Stomach (tissue), 9 donors: ENCODE data around the gene CFAP68. TPM values are rescaled to one million over a fixed set of nuclear protein-coding genes. Genes with fewer than 3 reads are reported as not detected.

Source experiments
- DNase-seq, 2 donors: peaks; one replicate each; pipeline versions ENCODE4 v3.0.0 to v3.0.0-alpha.2; 2013 to 2019
- H3K27ac ChIP-seq, 5 donors: fragments of 200-600 bp in 4 of 5; sonication (generic) in 4 of 5; one replicate each; pipeline ENCODE4 v1.5.1; 2013 to 2019; ENCODE audit warnings: mild to moderate bottlenecking in 1 of 5, moderate library complexity in 1 of 5
- H3K27me3 ChIP-seq, 3 donors: fragments of 200-600 bp; sonication (generic); one replicate each; pipeline ENCODE4 v1.5.1; 2017 to 2019; ENCODE audit warnings: mixed run types in 1 of 3
- H3K36me3 ChIP-seq, 4 donors: fragments of 200-600 bp; sonication (generic); 1 replicate in 3 of 4; 2 replicates in 1 of 4; pipeline ENCODE4 v1.5.1; 2016 to 2019
- H3K4me1 ChIP-seq, 4 donors: fragments of 200-600 bp; sonication (generic); one replicate each; pipeline ENCODE4 v1.5.1; 2016 to 2019
- H3K4me3 ChIP-seq, 4 donors: fragments of 200-600 bp; sonication (generic) in 3 of 4; one replicate each; pipeline ENCODE4 v1.5.1; 2016 to 2019; ENCODE audit warnings: mild to moderate bottlenecking in 1 of 4
- H3K9me3 ChIP-seq, 4 donors: fragments of 200-600 bp; sonication (generic); one replicate each; pipeline ENCODE4 v1.5.1; 2016 to 2019
- EP300 ChIP-seq: sonication (generic); formaldehyde crosslinking; IDR thresholded peaks from one replicate; pipeline ENCODE4 v1.6.1; 2017; ENCODE audit warnings: antibody characterized with exemption
- POLR2A ChIP-seq, 4 donors: fragments of 450-650 bp; IDR thresholded peaks; one replicate each; pipeline ENCODE4 v1.6.1; 2016; ENCODE audit warnings: antibody characterized with exemption in 4 of 4, control low read depth in 2 of 4, mild to moderate bottlenecking in 1 of 4, moderate library complexity in 1 of 4
- POLR2AphosphoS5 ChIP-seq, 3 donors: sonication (generic); formaldehyde crosslinking; IDR thresholded peaks; one replicate each; pipeline ENCODE4 v1.6.1; 2016; ENCODE audit warnings: antibody characterized with exemption in 3 of 3
- WGBS, 5 donors: extraction: QIAGEN DNeasy Blood & Tissue Kit in 3 of 5; methylation state at CpG; one replicate each; pipeline versions ENCODE4 v1.1.5 to v1.1.7; 2013 to 2018; 5-methylcytosine and 5-hydroxymethylcytosine counted together
- intact Hi-C: fragments of 100-400 bp; cut with DNase I; formaldehyde crosslinking; loops from one replicate; pipeline ENCODE4 v1.15.1; 2023; ENCODE audit warnings: low total_unique reads
- polyA plus RNA-seq, 3 donors: library from polyadenylated mRNA; stranded (reverse); fragments of 200-250 nt; gene quantifications; one replicate each; pipeline ENCODE4 v1.2.3, GENCODE V29; 2013
- total RNA-seq, 5 donors: library from RNA; depleted of rRNA; stranded (reverse); fragments of >200 nt; gene quantifications; one replicate each; pipeline versions ENCODE4 v1.1.0 to v1.2.3, GENCODE V29; 2014 to 2016
- TF ChIP-seq, protein P1 (sequence below), 7 experiments: fragments of 450-650 bp in 4 of 7; fragments of 200-600 bp in 3 of 7; sonication (generic) in 3 of 7; IDR thresholded peaks; one replicate each; pipeline ENCODE4 v1.5.1; 2016 to 2019; ENCODE audit warnings: antibody characterized with exemption in 7 of 7, control low read depth in 2 of 7, mild to moderate bottlenecking in 1 of 7
- donor health status: healthy with polysubstance abuse.
- donor health status: Bipolar disorder and iron deficiency.
- donor health status: healthy.

CFAP68 gene
- total and polyA plus RNA-seq, 8 donors, result 3.9 to 51.9 (median 40.2) TPM; not detected in 1

DNA sequence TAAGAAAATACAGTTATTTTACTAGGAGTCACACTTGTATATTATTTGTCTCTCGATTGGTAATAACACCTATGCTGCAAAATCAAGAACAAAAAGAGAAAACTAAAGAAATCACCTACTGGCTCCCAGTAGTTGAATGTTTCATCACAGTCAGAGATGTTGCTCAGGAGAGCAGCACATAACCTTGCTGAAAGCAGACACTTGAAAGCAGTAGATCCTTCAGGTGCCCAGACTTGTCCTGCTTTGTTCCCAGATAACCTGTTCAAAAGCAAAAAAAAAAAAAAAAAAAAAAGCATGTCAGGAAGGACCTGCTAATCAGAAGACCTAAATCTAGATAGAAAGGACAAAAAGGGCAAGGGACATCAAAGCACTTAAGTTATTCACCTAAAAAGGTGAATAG is 9.2 kb upstream of the CFAP68 start:
- Histone ChIP-seq H3K4me3 (peak overlapping the region in 3 of 4 donors; percentile 73 to 97 (median 97)), H3K4me1 (peaks cover 4 to 32% (median 18%) of the 10 kb centered on the region in 4 donors), H3K36me3 (peaks cover 16 to 44% (median 39%) of the 10 kb centered on the region in 4 donors), H3K9me3 (no peaks in the 10 kb centered on the region), H3K27me3 (no peaks in the 10 kb centered on the region), H3K27ac (peak overlapping the region in 2 of 5 donors; percentile 91 to 97)
- TF ChIP-seq, protein P1, sequence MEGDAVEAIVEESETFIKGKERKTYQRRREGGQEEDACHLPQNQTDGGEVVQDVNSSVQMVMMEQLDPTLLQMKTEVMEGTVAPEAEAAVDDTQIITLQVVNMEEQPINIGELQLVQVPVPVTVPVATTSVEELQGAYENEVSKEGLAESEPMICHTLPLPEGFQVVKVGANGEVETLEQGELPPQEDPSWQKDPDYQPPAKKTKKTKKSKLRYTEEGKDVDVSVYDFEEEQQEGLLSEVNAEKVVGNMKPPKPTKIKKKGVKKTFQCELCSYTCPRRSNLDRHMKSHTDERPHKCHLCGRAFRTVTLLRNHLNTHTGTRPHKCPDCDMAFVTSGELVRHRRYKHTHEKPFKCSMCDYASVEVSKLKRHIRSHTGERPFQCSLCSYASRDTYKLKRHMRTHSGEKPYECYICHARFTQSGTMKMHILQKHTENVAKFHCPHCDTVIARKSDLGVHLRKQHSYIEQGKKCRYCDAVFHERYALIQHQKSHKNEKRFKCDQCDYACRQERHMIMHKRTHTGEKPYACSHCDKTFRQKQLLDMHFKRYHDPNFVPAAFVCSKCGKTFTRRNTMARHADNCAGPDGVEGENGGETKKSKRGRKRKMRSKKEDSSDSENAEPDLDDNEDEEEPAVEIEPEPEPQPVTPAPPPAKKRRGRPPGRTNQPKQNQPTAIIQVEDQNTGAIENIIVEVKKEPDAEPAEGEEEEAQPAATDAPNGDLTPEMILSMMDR (IDR thresholded peaks at IDR 0.05), result no peak
- TF ChIP-seq POLR2A (IDR thresholded peaks at IDR 0.05) (no peak), EP300 (no peak), POLR2AphosphoS5 (IDR thresholded peaks at IDR 0.05) (no peak)
- no peak for DNase-seq
- intact Hi-C loops, result no loop called here
- WGBS, 5 donors, result 85 to 96% (median 87%) methylated on average over 1 of the region's 1 CpG

DNA sequence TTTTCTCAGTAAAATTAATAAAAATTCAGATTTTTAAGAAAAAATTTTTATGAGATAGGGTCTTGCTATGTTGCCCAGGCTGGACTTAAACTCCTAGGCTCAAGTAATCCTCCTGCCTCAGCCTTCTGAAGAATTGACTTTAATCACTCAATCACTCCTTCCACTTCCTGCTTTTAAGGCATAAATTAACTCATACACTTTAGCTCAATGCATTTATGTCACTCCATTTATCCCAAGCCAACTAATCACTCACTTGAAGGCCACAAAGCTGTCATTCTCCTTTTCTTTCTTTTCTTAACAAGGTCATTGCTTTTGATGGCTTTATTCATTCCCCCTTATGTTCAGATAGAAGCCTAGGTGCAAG is 8.8 kb upstream of the CFAP68 start:
- TF ChIP-seq EP300, result no peak
- TF ChIP-seq POLR2A (IDR thresholded peaks at IDR 0.05), result no peak
- TF ChIP-seq, protein P1 (IDR thresholded peaks at IDR 0.05), result no peak
- TF ChIP-seq POLR2AphosphoS5 (IDR thresholded peaks at IDR 0.05), result no peak
- Histone ChIP-seq H3K9me3 (no peaks in the 10 kb centered on the region), H3K4me3 (peak overlapping the region; percentile 73 to 97 (median 95)), H3K36me3 (peaks cover 17 to 44% (median 39%) of the 10 kb centered on the region in 4 donors), H3K4me1 (peaks cover 4 to 32% (median 18%) of the 10 kb centered on the region in 4 donors), H3K27ac (peak overlapping the region in 4 of 5 donors; percentile 89 to 97 (median 90)), H3K27me3 (no peaks in the 10 kb centered on the region)
- DNase-seq, result no peak
- intact Hi-C loops, result no loop called here

DNA sequence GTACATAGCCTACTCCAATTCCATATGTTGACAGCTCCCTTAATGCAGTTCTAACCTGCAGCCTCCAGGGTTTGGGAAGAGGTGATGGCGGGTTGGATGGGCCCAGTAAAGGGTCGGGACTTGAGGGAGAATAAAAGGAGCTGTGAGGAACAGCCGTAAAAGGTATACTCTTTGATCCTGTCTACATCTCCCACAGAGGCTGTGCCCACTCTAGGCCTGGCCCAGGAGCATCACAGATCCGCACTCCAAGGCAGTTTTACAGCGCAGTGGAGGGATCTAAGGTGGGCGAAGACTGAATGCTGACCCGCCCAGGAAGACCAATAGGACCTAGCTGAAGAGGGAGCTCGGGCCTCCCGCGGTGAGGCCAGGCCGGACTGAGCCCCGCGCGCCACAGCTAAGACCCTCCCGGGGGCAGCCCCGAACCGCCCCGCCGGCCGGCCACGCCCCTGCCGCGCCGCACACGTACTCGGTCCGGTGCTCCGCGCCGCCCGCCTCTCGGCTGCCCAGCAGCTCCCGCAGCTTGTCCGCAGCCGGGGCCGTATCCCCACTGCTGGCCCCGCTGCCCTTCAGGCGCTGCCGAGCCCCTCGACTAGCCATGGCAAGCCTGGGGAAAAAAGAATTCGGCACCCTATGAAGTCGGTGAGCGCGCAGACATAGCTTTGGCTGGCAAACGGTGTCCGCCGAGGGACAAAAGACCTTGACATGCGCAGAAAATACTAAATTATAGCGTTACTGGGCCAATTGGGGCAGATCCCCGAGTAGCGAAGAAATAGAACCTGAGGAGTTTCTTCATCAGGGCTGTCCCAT is 8.3 kb upstream of the CFAP68 start, which contains the start of gene ALG9:
Gene ALG9 (minus strand): TSS at position 696 of the 807 bp plus-strand sequence. CDS start 99 bp downstream, at position 597.
- WGBS, 5 donors, result 0 to 1% (median 1%) methylated on average over 11 to 51 of the region's 51 CpGs
- Histone ChIP-seq H3K27ac (peak within 1 kb of the TSS; percentile 84 to 97 (median 90)), H3K36me3 (peaks cover 17 to 44% (median 37%) of the 10 kb centered on the region in 4 donors), H3K4me3 (peak within 1 kb of the TSS; percentile 73 to 97 (median 95)), H3K9me3 (no peaks in the 10 kb centered on the region), H3K4me1 (peaks cover 4 to 32% (median 18%) of the 10 kb centered on the region in 4 donors), H3K27me3 (no peaks in the 10 kb centered on the region)
- TF ChIP-seq, protein P1 (IDR thresholded peaks at IDR 0.05), result peak in 4 of 7 experiments; percentile 13 to 53 (median 18)
- peak; percentile 36 to 87 (median 57) for TF ChIP-seq POLR2AphosphoS5 (IDR thresholded peaks at IDR 0.05)
- no peak for TF ChIP-seq POLR2A (IDR thresholded peaks at IDR 0.05)
- TF ChIP-seq EP300, result no peak
- intact Hi-C loops, result no loop called here
- peak; percentile 78 to 94 for DNase-seq

DNA sequence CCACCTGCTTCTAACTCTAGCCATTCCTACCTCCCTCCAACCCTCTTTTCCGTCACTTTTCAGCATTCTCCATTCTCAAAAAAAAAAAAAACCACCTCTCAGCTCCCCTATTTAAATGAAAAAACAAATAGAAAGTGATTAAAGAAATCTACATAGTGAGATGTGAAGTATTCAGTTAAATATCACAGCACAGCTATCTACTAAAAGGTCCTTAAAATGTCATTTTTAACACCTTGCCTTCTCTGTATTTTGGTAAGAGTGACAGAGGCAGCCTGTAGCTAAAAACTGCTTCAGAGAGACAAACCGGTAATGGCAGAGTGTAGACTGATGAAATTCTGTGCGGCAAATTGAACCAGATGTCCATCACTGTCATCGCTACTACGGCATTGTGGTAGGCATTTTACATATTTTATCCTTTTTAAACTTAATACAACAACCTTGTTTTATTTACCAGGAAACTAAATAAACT is 7.6 kb upstream of the CFAP68 start:
- no peaks in the 10 kb centered on the region for H3K9me3 ChIP-seq
- H3K27me3 ChIP-seq, result no peaks in the 10 kb centered on the region
- peaks cover 11 to 38% (median 32%) of the 10 kb centered on the region in 4 donors for H3K36me3 ChIP-seq
- peaks cover 4 to 32% (median 18%) of the 10 kb centered on the region in 4 donors for H3K4me1 ChIP-seq
- 53 to 62% (median 56%) methylated on average over 5 of the region's 5 CpGs for WGBS, 5 donors
- peak overlapping the region; percentile 84 to 97 (median 90) for H3K27ac ChIP-seq
- peak in 1 of 2 donors; percentile 12 for DNase-seq
- H3K4me3 ChIP-seq, result peak overlapping the region; percentile 73 to 97 (median 95)
- intact Hi-C loops, result no loop called here
- TF ChIP-seq POLR2A (IDR thresholded peaks at IDR 0.05) (no peak), EP300 (no peak), POLR2AphosphoS5 (IDR thresholded peaks at IDR 0.05) (no peak)
- TF ChIP-seq, protein P1 (IDR thresholded peaks at IDR 0.05), result no peak
